ENCODE measurements around the gene KIRREL1.

The KIRREL1 gene

DNA sequence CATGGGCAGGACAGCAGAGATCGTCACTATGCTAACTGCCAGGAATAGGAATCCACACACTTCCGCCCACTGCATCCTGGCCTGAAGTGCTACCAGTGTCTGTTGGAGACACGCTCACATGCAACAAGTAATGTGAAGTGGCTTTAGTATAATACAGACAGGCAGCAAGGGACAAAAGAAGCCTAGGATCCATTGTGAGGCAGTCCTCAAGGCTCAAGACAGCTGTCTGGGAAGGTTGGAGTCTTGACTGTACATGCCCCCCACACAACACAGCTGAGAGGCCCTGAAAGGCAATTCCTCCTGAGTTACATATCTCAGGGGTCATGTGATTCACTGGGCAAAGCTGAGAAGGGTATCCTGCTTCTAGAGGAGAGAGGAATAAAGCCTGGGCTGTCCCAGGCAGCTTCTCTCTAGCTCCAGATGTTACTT lies 147.3 kb downstream of the KIRREL1 start:
- H3K4me3 ChIP-seq (replicated peaks; ENCODE audit: low read depth, low read length) = no peak overlapping the region
- DNase-seq (ENCODE audit: extremely low read depth, low read depth) = no peak
- TF ChIP-seq, protein P1, sequence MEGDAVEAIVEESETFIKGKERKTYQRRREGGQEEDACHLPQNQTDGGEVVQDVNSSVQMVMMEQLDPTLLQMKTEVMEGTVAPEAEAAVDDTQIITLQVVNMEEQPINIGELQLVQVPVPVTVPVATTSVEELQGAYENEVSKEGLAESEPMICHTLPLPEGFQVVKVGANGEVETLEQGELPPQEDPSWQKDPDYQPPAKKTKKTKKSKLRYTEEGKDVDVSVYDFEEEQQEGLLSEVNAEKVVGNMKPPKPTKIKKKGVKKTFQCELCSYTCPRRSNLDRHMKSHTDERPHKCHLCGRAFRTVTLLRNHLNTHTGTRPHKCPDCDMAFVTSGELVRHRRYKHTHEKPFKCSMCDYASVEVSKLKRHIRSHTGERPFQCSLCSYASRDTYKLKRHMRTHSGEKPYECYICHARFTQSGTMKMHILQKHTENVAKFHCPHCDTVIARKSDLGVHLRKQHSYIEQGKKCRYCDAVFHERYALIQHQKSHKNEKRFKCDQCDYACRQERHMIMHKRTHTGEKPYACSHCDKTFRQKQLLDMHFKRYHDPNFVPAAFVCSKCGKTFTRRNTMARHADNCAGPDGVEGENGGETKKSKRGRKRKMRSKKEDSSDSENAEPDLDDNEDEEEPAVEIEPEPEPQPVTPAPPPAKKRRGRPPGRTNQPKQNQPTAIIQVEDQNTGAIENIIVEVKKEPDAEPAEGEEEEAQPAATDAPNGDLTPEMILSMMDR (IDR thresholded peaks at IDR 0.05; ENCODE audit: low read depth, low read length, missing control alignments) = no peak

DNA sequence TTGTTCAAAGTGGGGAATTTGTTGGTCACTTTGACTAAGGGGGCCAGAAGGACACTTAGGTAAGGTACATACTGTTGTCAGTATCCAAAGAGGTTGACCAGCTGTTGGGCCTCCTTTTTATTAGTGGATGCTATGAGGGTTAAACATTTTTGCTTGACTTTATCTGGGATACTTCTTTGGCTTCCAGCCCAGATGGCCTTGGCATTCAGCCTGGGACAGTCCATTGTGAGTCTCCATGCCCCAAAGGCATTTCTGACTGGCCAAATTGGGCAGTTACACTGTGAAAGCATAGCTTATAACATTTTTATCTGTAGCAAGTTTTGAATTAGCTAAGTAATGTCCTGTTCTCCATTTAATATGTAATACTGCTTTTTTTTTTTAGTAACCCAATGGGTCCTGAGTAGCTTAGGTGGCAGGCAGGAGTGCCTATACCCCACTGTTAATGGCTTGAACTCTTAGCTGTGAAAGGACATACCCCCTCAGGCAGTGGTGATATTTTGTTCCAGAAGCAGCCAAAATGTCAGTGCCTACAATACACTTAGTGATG lies 151.8 kb downstream of the KIRREL1 start:
- no peak overlapping the region for H3K4me3 ChIP-seq (replicated peaks; ENCODE audit: low read depth, low read length)
- DNase-seq (ENCODE audit: extremely low read depth, low read depth) = peak; percentile 27
- TF ChIP-seq, protein P1 (IDR thresholded peaks at IDR 0.05; ENCODE audit: low read depth, low read length, missing control alignments) = no peak

DNA sequence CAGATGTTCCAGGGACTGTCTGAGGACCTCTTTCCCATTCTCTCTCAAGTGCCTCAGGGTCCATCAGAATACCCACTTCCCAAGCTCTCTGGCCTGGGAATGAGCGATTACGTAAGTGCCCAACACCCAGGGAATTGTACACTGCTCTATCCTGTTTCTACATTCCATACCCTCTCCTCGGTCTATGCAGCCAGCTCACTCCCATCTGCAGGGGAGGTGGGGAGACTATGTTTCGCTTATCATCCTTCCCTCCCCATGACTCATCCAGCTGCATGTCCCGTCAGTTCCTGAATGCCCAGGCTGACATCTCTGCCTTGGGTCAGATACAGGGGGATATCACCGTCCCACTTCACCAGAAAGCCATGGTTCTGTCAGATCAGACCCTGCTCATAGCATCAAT lies 152.7 kb downstream of the KIRREL1 start:
- peak; percentile 16 for DNase-seq (ENCODE audit: extremely low read depth, low read depth)
- TF ChIP-seq, protein P1 (IDR thresholded peaks at IDR 0.05; ENCODE audit: low read depth, low read length, missing control alignments) = no peak
- H3K4me3 ChIP-seq (replicated peaks; ENCODE audit: low read depth, low read length) = no peak overlapping the region

DNA sequence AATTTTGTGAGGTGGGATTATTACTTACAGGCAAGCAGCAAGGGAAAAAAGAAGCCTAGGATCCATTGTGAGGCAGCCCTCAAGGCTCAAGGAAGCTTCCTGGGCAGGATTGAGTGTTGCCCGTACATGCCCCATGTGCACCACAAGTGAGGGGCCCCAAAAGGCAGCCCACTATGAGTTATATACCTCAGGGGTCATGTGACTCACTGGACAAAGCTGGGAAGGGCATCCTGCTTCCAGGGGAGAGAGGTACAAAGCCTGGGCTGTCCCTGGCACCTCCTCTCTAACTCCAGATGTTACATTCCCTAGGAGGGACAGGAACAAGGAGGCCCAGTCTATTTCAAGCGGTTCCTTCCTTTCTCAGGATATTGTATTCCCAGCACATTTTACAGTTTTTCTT lies 153.3 kb downstream of the KIRREL1 start:
- no peak overlapping the region for H3K4me3 ChIP-seq (replicated peaks; ENCODE audit: low read depth, low read length)
- peak; percentile 16 for DNase-seq (ENCODE audit: extremely low read depth, low read depth)
- TF ChIP-seq, protein P1 (IDR thresholded peaks at IDR 0.05; ENCODE audit: low read depth, low read length, missing control alignments) = no peak

DNA sequence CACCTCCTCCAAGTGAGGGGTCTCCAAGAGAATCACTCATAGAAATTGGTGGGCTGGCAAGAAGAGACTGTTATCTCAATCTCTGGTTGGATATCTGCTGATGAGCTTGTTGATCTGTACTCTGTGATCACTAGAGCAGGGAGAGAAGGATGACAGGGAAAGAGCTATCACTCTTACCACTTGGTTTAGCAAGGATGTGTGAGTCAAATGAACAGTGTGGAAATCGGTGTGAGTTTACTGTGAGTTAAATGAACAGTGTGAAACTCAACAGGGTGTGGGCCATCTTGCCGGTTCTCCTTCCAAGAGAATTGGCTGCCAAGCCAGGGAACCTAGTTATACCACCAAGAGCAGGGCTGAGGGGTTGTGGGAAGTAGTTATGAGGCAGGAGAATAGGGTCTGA lies 154.0 kb downstream of the KIRREL1 start:
- TF ChIP-seq, protein P1 (IDR thresholded peaks at IDR 0.05; ENCODE audit: low read depth, low read length, missing control alignments) = no peak
- no peak overlapping the region for H3K4me3 ChIP-seq (replicated peaks; ENCODE audit: low read depth, low read length)
- DNase-seq (ENCODE audit: extremely low read depth, low read depth) = no peak

DNA sequence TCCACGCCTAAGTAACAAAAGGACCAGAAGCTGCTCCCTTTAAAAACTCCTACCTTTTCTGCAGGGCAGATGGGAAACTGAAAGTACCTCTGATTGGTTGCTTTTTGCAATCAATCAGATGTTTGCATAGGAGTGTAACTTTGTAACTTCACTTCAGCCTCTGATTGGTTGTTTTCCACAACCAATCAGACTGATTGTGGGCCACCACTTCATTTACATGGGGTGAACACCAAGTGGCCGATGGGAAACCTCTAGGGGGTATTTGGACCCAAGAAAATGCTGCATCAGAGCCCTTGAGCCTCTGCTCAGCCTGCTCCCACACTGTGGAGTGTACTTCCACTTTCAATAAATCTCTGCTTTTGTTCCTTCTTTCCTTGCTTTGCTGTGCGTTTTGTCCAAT lies 154.4 kb downstream of the KIRREL1 start:
- TF ChIP-seq, protein P1 (IDR thresholded peaks at IDR 0.05; ENCODE audit: low read depth, low read length, missing control alignments) = no peak
- DNase-seq (ENCODE audit: extremely low read depth, low read depth) = no peak
- H3K4me3 ChIP-seq (replicated peaks; ENCODE audit: low read depth, low read length) = no peak overlapping the region

DNA sequence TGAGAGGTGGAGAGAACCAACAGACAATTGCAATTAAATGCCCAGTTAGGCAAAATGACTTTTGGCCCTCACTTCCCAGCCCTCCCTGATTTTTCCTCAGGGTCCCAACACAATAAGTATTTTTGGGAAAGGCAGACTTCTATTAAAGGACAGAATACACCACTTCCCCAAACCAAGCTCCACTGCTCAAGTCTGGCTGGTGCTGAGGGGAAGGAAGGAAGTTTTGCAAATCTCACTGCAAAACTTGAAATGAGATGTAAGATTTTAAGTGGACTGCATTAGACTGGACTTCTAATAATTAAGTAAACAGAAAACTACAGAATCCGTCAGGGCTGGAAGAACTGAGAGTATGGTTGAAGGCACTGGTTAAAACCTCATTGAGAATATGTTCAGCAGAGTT lies 155.0 kb downstream of the KIRREL1 start:
- TF ChIP-seq, protein P1 (IDR thresholded peaks at IDR 0.05; ENCODE audit: low read depth, low read length, missing control alignments) = no peak
- no peak overlapping the region for H3K4me3 ChIP-seq (replicated peaks; ENCODE audit: low read depth, low read length)
- no peak for DNase-seq (ENCODE audit: extremely low read depth, low read depth)
